Measurements from ENCODE around the gene MAMDC4.
"Not testable (repeated sequence)": the region's sequence is repeated elsewhere in the genome, so short reads cannot be mapped to it uniquely, and the experiment has no call there.

The MAMDC4 gene

DNA sequence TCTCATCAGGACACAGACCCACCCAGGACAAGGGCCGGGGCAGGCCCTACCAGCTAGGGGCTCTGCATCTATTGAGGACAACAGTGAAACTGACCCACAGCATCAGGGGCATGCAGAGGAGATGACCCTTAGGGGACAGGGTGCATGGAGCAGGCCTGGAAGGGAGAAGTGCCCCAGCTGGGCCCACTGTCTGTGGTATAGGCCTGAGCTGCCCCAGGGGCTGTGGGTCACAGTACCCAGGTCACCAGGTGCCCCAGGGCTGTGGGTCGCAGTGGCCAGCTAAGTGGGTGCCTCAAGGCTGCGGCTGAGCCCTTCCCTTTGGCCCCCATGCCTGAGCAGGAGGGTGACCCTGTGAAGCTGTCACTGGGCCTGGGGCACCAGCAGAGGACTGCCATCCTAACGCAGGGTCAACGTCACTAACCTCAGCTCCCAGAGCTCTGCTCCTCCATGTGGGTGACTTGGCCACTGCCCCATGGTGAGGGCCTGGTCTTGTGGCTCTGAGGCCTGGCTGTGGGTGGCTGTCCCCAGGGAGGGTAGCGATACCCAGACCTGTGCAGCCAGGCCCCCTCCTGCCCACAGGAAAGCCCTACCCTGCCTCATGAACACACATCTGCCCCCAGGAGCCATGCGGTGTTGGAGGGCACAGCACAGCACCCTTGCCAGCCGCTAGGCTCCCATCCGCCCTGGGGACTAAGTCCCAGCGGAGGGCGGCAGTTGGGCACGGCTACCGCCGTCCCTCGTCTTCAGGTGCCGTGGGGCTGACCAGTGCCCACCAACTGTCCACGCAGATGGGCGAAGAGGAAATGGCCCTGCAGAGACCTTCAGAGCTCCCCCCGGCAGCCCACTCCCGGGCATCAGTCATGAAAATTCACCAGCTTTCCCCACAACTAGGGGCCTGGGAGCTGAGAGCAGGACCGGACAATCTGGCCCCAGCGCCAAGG is 9.1 kb downstream of the MAMDC4 start:
- no peak for DNase-seq (ENCODE audit: low spot score)
- FAIRE-seq = no peak

GRCh38 chr9:136861874-136862457 is 9.8 kb downstream of the MAMDC4 start:
- FAIRE-seq (no peak), DNase-seq (ENCODE audit: low spot score) (no peak)

DNA sequence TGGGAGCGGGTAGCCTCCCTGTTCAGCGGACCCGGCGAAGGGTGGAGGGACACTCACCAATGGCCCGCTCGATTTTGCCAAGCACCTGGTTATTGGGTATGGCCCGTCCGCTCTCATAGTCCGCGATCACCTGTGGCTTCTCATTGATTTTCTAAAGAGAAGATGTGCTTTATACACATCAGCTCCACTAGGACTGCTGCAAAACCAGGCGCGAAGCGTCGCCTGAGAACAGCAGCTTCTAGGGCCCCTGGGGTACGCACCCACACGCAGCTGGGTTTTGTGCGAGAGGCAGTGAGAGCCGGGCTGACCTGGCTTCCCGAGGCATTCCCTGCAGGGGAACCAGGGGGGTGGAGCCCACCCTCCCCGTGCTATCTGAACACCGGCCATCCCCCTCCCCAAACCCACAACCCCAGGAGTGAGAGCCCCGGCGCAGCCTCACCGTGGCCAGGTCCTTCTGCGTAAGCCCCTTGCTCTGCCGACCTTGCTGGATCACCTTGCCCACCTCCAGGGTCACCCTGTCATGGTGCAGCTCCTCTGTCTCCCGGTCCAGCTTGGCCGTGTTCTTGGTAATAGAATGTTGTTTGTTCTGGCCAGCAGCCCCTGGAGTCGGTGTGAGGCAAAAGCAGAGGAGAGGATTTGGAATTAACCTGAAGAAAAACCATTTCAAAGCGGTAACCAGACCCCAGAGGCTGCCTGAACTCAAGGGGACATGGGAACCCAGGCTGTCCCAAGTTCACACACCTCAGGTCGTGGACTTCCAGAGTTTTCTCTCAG is 10.9 kb downstream of the MAMDC4 start:
- FAIRE-seq = no peak
- no peak for DNase-seq (ENCODE audit: low spot score)

DNA sequence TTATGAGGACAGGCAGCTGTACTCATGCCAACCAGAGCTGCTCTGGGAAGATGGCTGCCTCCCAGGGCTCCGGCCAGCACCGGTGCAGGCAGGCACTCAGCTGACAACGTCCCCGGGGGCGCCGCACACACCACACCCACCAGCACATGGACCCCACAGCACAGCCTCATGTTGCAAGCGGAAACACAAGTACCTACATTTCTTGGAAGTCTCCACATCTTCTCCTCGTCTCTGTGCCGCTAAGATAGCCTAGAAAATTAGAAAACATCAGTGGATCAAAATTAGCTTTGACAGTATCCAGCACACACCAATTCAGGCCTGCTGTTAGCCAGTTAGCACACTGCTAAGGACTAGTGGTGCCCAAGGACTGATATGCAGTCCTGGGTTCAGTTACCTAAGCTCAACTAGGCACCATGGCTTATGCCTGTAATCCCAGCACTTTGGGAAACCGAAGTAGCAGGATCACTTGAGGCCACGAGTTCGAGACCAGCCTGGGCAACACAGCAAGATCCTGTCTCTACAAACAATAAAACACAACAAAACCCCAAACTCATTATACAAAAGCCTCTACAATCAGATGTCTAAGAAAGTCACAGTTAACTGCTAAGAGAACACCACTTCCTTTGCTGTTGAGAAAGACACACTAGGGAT is 11.6 kb downstream of the MAMDC4 start:
- FAIRE-seq (no peak), DNase-seq (ENCODE audit: low spot score) (no peak)

DNA sequence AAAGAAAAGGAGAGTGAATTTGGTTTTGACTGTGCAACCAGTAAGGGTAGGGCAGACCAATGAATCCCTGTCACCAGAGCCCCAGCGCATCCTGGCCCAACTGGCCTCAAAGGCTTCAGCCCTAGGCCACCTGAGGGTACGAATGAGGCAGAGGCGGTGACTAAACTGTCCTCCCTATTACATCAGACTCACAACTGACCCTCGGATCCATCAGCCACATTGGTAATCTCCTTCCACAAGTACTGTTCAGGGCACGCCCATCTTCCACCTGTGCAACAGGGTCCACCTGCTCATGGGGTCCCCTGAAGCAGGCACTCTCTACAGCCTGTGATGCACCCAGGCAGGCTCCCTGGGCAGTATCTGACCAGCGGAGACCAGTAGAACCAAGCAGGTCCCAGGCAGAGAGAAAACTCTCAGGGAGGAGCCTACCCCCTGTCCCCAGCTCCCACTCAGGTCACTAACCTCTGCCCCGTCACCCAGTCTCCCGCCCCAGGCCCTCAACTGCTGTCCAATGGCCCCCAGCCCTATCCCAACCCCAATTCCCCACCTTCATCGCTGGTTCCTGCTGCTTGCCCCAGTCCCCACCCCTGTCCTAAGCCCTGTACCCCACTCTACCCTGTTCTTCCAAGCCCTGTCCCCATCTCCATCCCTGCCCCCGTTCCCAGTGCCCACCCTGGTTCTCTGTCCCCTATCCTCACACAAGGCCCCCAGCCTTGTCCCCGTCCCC is 13.1 kb downstream of the MAMDC4 start:
- DNase-seq (ENCODE audit: low spot score) (no peak), FAIRE-seq (no peak)

- FAIRE-seq = no peak
- no peak for DNase-seq (ENCODE audit: low spot score)
Observed at GRCh38 chr9:136865768-136866103, 13.6 kb downstream of the MAMDC4 start.

GRCh38 chr9:136866898-136867421 is 14.8 kb downstream of the MAMDC4 start:
- FAIRE-seq; DNase-seq (ENCODE audit: low spot score): not testable (repeated sequence)

DNA sequence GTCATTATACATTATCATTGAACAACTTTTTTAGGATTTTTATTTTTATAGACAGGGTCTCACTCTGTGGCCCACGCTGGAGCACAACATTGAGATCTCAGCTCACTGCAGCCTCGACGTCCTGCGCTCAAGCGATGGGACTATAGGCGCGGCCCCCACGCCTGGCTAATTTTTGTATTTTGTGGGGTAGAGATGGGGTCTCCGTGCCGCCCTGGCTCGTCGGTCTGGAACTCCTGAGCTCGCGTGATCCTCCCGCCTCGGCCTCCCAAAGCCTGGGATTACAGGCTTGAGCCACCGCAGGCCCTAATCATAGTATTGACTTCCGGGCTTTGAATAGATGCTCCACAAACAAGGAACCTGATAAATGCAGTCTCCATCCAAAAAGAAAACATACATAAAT is 15.3 kb downstream of the MAMDC4 start:
- FAIRE-seq (no peak), DNase-seq (ENCODE audit: low spot score) (no peak)

DNA sequence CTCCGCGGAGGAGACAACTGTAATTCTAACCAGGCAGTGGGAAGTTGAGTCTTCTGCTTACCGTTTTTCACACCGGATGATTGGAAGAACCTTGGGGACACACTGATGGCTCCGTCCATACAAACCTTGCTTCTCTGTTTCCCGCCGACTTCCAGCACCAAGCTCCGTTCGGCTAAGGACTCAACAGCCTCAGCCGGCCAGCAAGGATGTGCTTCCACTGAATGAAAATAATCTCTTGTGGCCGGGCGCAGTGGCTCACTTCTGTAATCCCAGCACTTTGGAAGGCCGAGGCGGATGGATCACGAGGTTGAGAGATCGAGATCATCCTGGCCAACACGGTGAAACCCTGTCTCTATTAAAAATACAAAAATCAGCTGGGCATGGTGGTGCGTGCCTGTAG is 15.8 kb downstream of the MAMDC4 start:
- FAIRE-seq (no peak), DNase-seq (ENCODE audit: low spot score) (no peak)

DNA sequence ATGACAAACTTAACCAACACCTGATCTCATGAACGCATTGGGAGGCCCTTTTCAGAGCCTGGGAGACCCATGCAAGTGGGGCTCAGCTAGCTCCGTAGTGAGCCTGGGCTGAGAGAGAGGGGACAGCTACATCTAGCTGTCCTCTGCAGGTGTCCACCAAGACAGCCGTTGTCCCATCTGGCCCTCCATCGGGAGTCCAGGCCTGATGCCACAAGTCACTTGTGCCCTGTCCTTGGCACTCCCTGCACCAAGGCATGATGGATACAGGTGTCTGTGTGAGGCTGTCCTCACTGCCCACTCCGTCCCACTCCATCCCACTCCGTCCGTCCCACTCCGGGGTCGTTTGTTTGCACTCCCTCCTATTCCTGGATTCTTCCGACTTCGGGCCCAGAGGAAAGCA is 16.5 kb downstream of the MAMDC4 start:
- FAIRE-seq = no peak
- no peak for DNase-seq (ENCODE audit: low spot score)

GRCh38 chr9:136869611-136870010 is 17.5 kb downstream of the MAMDC4 start:
- not testable (repeated sequence) for DNase-seq (ENCODE audit: low spot score); FAIRE-seq

DNA sequence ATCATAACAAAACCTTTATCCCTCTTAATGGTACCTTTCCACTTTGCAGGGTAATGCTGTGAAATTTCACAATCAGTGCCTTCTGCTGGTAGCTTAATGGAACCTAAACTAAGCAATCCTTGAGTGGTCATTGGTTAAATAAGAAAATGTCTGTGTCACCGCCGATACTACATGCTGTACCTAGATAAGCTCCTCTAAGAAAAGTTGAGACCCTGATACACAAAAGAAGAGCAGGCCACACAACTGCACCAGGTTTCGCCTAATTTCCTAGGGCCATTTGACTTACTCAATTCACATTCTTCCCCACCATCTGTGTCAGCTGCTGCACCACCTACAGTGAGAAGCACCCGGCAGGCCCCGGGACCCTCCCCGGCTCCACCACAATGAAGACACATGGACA is 23.0 kb downstream of the MAMDC4 start:
- FAIRE-seq (no peak), DNase-seq (ENCODE audit: low spot score) (no peak)

- FAIRE-seq = no peak
- no peak for DNase-seq (ENCODE audit: low spot score)
Observed at GRCh38 chr9:136876476-136876875, 24.3 kb downstream of the MAMDC4 start.

DNA sequence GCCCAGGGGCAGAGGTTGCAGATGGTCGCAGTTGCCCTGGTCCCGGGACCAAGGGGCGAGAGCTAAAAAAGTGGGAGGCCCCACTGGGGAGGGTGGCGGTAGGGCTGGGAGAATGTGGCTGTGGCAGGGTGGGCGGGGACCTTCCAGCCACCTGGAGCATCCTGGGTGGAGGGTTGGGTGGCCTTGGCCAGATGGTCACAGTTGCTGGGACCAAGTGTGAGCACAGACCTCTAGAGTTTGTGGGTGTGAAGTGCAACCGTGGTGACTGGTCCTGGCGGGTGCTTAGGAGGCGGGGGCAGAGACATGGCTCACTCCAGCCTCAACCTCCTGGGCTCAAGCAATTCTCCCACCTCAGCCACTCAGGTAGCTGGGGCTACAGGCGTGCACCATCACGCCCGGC is 28.5 kb downstream of the MAMDC4 start:
- no peak for DNase-seq (ENCODE audit: low spot score)
- no peak for FAIRE-seq

DNA sequence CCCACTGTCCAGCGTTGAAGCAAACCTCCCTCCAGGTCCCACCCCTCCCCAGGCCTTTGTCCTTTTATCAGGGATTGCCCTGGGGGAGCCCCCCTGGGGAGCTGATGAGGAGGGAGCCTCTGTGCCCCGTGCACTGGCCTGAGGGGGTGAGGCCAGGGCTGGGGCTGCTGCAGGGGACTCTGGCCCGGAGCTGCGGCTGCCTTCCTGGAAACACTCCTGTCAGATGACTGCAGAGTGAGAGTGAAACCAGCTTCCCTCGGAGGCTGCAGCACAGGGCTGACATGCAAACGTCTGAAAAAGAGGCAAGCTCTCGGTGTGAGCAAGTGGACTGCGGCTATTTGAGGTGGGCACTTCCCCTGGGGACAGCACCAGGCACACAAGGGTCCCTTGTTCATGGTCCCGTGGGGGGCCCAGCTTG is 29.6 kb downstream of the MAMDC4 start:
- no peak for FAIRE-seq

GRCh38 chr9:136882109-136882946 is 30.2 kb downstream of the MAMDC4 start:
- FAIRE-seq (peak; percentile 88), DNase-seq (ENCODE audit: low spot score) (peak; percentile 91)

More for the DNA sequence above, 29.6 kb downstream of the MAMDC4 start:
- peak; percentile 32 for DNase-seq (ENCODE audit: low spot score)

GRCh38 chr9:136882947-136883283 is 30.8 kb downstream of the MAMDC4 start:
- not testable (repeated sequence) for DNase-seq (ENCODE audit: low spot score); FAIRE-seq

DNA sequence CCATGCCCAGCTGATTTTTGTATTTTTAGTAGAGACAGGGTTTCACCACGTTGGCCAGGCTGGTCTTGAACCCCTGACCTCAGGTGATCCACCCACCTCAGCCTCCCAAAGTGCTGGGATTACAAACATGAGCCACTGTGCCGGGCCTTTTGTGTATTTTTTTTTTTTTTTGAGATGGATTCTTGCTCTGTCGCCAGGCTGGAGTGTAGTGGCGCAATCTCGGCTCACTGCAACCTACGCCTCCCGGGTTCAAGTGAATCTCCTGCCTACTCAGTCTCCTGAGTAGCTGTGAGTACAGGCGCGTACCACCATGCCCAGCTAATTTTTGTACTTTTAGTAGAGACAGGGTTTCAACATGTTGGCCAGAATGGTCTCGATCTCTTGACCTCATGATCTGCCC is 31.5 kb downstream of the MAMDC4 start:
- FAIRE-seq; DNase-seq (ENCODE audit: low spot score): not testable (repeated sequence)

DNA sequence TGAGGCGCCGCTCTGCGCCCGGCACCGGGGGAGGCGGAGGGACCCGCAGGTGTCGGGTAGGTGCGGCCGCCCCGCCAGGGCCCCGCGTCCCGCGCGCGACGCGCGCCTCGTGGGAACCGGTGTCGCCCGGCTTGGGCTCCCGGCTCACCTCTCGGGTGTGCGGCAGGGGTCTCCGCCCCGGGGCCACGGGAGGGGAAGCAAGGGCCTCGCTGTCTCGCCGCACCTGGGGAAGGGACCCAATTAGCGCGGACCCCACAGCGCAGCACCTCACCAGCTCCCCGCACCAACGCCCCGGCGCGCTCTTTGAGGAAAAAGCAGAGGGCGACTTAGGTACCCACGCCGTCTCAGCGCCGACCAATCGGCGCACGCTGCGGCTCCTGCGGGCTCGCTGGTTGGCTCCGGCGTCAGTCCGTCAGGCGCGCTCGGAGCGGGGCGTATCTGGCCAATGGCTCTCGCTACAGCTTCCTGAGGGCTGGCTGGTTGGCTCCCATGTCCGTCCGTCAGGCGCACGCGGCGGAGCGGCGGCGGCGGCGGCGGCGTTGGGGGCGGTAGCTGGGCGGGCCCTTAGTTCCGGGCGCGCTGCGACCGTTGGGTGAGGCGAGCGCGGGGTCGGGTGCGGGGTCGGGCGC is 33.9 kb downstream of the MAMDC4 start, which contains the start of gene TRAF2:
TRAF2 (plus strand) TSS at position 567 of the 629 bp plus-strand sequence. CDS start 12,225 bp downstream, outside the sequence.
- peak; percentile 97 for DNase-seq (ENCODE audit: low spot score)
- no peak for FAIRE-seq

Measured in RCC 7860 (cell line).